Retinal pigment epithelial cell (primary cell): ENCODE measurements around the gene NOTCH1.

Experiments used
- DNase-seq: peaks from one replicate; pipeline ENCODE4 v3.0.0-alpha.2; 2010; ENCODE audit warnings: low read depth
- H3K4me3 ChIP-seq: 2 replicates; pipeline ENCODE4 v1.5.1; 2011; ENCODE audit warnings: mild to moderate bottlenecking, low read length, control low read depth, moderate library complexity
- TF ChIP-seq, protein P1 (sequence below): conservative IDR thresholded peaks from 2 replicates; pipeline ENCODE4 v1.5.1; 2011; ENCODE audit warnings: low read depth, low read length, control low read depth, inconsistent platforms

The NOTCH1 gene

GRCh38 chr9:136542241-136543040 is 3.4 kb downstream of the NOTCH1 start:
- DNase-seq: no peak
- H3K4me3 ChIP-seq: no peak overlapping the region
- TF ChIP-seq, protein P1, sequence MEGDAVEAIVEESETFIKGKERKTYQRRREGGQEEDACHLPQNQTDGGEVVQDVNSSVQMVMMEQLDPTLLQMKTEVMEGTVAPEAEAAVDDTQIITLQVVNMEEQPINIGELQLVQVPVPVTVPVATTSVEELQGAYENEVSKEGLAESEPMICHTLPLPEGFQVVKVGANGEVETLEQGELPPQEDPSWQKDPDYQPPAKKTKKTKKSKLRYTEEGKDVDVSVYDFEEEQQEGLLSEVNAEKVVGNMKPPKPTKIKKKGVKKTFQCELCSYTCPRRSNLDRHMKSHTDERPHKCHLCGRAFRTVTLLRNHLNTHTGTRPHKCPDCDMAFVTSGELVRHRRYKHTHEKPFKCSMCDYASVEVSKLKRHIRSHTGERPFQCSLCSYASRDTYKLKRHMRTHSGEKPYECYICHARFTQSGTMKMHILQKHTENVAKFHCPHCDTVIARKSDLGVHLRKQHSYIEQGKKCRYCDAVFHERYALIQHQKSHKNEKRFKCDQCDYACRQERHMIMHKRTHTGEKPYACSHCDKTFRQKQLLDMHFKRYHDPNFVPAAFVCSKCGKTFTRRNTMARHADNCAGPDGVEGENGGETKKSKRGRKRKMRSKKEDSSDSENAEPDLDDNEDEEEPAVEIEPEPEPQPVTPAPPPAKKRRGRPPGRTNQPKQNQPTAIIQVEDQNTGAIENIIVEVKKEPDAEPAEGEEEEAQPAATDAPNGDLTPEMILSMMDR: no peak

DNA sequence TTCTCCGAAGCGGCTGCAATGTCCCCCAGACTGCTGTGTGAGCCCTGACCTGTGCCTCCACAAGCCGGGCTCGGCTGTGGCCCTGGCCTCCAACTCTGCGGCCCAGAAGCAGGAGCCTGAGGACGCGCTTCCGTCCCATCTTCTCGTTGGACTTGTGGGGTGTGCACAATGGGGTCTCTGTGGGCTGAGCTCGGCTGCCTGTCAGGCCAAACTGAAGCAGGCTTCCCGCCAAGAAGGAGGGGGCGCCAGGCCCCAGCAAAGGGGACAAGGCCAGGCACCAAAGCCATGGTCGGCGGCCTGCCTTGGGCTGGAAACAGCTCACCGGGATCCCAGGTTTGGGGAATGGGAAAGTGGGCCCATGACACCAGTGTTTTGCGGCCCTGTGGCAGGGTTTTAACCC is 4.1 kb downstream of the NOTCH1 start:
- H3K4me3 ChIP-seq: no peak overlapping the region
- DNase-seq: no peak
- TF ChIP-seq, protein P1: no peak

GRCh38 chr9:136541179-136541578 is 4.7 kb downstream of the NOTCH1 start:
- DNase-seq: no peak
- TF ChIP-seq, protein P1: no peak
- no peak overlapping the region for H3K4me3 ChIP-seq

DNA sequence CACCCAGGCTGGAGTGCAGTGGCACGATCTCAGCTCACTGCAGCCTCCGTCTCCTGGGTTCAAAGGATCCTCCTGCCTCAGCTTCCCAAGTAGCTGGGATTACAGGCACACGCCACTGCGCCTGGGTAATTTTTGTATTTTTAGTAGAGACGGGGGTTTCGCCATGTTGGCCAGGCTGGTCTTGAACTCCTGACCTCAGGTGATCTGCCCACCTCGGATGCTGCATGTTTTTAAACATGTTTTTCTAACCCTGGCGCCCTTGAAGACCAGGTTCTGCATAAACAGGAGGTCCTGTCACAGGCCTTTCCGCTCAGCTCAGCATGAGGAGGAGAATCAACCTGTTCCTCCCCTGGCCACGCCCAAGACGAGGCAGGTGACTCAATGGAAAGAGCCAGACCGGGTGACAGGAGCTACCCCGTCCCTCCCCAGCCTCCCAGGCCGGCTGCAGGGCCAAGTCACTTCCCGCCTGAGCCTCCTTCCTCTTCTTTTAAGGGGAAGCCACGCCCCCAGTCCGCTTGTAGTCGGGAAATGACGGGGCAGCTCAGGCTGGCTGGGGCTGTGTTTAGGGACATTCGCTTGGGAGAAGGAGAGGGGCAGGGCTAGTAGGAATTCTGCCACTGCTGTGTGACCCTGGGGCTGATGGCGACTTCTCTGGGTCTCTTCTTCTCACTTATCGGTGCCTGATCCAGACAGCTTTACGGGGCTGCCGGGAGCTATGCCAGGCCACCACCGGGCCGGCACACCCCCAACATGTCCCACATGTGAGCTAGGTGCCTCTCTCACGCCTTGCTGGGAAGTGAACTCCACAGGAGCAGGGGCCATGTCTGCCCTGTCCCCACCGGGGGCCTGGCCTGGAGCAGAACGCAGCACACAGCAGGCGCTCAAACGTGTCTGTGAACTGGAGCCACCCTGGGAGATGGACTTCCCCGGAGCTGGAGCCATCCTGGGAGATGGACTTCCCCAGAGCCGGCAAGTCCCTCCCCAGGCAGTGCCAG is 6.1 kb downstream of the NOTCH1 start:
- no peak overlapping the region for H3K4me3 ChIP-seq
- DNase-seq: peak; percentile 10
- TF ChIP-seq, protein P1: no peak

DNA sequence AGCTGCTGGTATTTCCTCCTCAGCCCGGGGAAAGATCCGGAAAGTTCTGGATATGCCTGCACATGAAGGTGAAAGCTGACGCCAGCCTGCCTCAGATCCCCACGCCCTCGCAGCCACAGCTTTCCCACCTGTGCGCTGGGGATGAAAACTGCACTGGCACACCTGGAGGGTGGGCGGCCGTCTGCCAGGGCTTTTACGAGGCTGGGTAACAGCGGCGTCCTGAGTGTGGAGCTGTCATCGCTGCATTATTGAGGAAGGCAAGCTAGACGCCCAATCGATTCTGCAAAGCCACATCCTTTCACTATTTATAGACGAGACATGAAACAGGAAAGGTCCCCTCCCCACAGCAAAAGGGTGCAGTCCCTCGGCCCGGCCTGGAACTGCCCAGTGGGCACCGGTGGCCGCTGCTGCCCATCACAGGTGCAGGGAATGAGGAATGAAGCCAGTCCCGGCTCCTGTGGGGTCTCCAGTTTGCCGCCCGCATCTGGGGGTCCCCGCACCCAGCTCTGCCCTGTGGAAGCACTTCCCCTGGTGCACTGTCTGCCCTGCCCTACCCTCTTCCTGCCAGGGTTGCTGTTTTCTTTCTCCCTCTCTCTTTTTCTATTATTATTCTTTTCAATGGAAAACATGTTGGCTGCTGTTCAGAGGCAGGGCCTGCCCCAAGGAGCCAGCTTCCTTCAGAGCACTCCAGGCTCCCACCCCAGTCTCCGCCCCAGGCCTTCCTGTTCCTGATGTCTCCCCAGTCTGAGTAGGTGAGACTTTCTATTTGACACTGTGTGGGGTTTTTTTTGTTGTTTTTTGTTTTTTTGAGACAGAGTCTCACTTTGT is 7.0 kb downstream of the NOTCH1 start:
- TF ChIP-seq, protein P1: no peak
- no peak overlapping the region for H3K4me3 ChIP-seq
- DNase-seq: no peak

DNA sequence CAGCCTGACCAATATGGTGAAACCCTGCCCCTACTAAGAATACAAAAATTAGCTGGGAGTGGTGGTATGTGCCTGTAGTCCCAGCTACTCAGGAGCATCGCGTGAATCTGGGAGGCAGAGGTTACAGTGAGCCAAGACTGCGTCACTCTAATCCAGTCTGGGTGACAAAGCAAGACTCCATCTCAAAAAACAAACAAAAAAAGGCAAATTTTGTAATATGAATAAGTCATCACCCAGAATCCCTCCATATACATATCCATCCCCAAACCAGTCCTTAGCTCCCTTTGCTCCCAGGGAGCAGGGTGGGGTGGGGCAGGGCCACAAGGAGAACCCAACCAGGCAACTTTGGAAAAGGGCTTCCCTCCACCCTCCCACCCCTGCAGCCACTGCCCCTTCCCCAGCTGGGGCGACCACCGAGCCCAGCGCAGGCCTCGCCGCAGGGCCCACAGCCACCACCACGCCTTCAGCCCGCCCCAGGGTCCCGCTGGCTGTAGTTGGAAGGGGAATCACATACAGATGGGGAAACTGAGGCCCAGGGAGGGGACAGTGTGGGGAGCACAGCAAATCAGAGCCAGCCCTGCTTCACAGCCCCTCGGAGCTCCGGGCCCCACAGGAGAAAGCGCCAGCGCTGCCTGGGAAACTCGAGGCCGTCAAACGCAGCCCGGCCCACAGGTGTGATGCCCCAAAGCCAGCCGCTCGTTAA is 7.8 kb downstream of the NOTCH1 start:
- no peak overlapping the region for H3K4me3 ChIP-seq
- DNase-seq: no peak
- TF ChIP-seq, protein P1: no peak
